DOHH2 (cell line): ENCODE data around the gene XPO6.

ENCODE experiments used
- H3F3A ChIP-seq: fragments of 200-600 bp; sonication (generic), shearing (Covaris generic); 2 replicates; pipeline ENCODE4 v1.6.0; 2016; ENCODE audit warnings: antibody characterized with exemption, mild to moderate bottlenecking; ENCODE audit not compliant: control insufficient read depth, insufficient read depth
- H3K27ac ChIP-seq: fragments of 200-600 bp; sonication (generic); 2 replicates; pipeline ENCODE4 v1.5.1; 2014; ENCODE audit warnings: low read depth, mild to moderate bottlenecking, low read length, moderate library complexity
- H3K27me3 ChIP-seq: fragments of 200-600 bp; sonication (generic); 2 replicates; pipeline ENCODE4 v1.6.1; 2014; ENCODE audit warnings: mild to moderate bottlenecking, low read length, mixed read lengths; ENCODE audit not compliant: control insufficient read depth
- H3K36me3 ChIP-seq: fragments of 200-600 bp; sonication (generic); 2 replicates; pipeline ENCODE4 v1.6.1; 2014; ENCODE audit warnings: mild to moderate bottlenecking, low read length, moderate library complexity, mixed read lengths; ENCODE audit not compliant: control insufficient read depth
- H3K4me1 ChIP-seq: fragments of 200-600 bp; sonication (generic); 2 replicates; pipeline ENCODE4 v1.6.1; 2014; ENCODE audit warnings: mild to moderate bottlenecking, low read length, mixed read lengths; ENCODE audit not compliant: control insufficient read depth
- H3K4me2 ChIP-seq: fragments of 200-600 bp; sonication (generic); 2 replicates; pipeline ENCODE4 v1.6.0; 2014; ENCODE audit warnings: mild to moderate bottlenecking, low read length, moderate library complexity
- H3K4me3 ChIP-seq: fragments of 200-600 bp; sonication (generic); 2 replicates; pipeline ENCODE4 v1.5.1; 2014; ENCODE audit warnings: mild to moderate bottlenecking, low read length, mixed read lengths
- H3K79me2 ChIP-seq: fragments of 200-600 bp; sonication (generic); 2 replicates; pipeline ENCODE4 v1.6.1; 2014; ENCODE audit warnings: mild to moderate bottlenecking, low read length, mixed read lengths; ENCODE audit not compliant: control insufficient read depth
- H3K9me2 ChIP-seq: fragments of 200-600 bp; sonication (generic); replicated peaks from 2 replicates; pipeline ENCODE4 v1.6.1; 2014; ENCODE audit warnings: mild to moderate bottlenecking, low read length, mixed read lengths; ENCODE audit not compliant: control insufficient read depth
- H3K9me3 ChIP-seq: fragments of 200-600 bp; sonication (generic); 2 replicates; pipeline ENCODE4 v1.6.1; 2014; ENCODE audit warnings: antibody characterized with exemption, low read length, mixed read lengths; ENCODE audit not compliant: control insufficient read depth, insufficient read depth
- H4K20me1 ChIP-seq: fragments of 200-600 bp; sonication (generic); 2 replicates; pipeline ENCODE4 v1.6.0; 2014; ENCODE audit warnings: low read depth, mild to moderate bottlenecking, antibody characterized with exemption, low read length, moderate library complexity; ENCODE audit not compliant: control insufficient read depth, insufficient read depth
- EZH2phosphoT487 ChIP-seq: fragments of 200-600 bp; sonication (generic); IDR thresholded peaks from 2 replicates; pipeline ENCODE4 v1.6.1; 2017; ENCODE audit warnings: borderline replicate concordance, mild to moderate bottlenecking, antibody characterized with exemption, low read length, moderate library complexity, mixed read lengths
- TF ChIP-seq, protein P1 (sequence below): fragments of 200-600 bp; sonication (generic); IDR thresholded peaks from one replicate; pipeline ENCODE4 v1.5.1; 2014; ENCODE audit warnings: antibody characterized with exemption, mild to moderate bottlenecking, low read depth, low read length; ENCODE audit not compliant: poor library complexity, severe bottlenecking

Gene XPO6

DNA sequence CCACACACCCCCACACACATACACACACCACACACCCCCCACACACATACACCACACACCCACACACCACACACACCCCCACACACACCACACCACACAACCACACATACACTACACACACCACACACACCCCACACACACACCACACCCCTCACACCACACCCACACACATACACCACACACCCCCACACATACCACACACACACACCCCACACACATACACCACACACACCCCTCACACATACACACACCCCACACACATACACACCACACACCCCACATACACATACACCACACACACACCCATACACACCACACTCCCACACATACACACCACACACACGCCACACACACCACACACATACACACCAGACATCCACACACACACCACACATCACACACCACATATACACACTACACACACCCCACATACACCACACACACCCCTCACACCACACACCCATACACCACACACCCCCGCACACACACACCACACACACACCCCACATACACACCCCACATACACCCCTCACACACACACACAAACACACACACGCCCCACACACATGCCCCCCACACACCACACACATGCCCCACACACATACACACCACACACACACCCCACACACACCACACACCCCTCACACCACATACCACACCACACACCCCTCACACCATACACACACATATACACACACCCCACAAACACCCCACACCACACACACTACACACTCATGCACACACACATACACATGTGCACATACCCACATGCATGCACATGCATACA, 122.4 kb downstream of the XPO6 start:
- Histone ChIP-seq H3K9me3 (no peaks in the 10 kb centered on the region), H4K20me1 (no peaks in the 10 kb centered on the region), H3K27me3 (no peaks in the 10 kb centered on the region), H3K27ac (no peak overlapping the region), H3K4me3 (no peak overlapping the region), H3F3A (no peaks in the 10 kb centered on the region; the same call in 1 of the 2 replicates), H3K79me2 (no peaks in the 10 kb centered on the region), H3K4me2 (no peak overlapping the region), H3K36me3 (no peaks in the 10 kb centered on the region), H3K4me1 (no peaks in the 10 kb centered on the region), H3K9me2 (no peaks in the 10 kb centered on the region)
- TF ChIP-seq, protein P1, sequence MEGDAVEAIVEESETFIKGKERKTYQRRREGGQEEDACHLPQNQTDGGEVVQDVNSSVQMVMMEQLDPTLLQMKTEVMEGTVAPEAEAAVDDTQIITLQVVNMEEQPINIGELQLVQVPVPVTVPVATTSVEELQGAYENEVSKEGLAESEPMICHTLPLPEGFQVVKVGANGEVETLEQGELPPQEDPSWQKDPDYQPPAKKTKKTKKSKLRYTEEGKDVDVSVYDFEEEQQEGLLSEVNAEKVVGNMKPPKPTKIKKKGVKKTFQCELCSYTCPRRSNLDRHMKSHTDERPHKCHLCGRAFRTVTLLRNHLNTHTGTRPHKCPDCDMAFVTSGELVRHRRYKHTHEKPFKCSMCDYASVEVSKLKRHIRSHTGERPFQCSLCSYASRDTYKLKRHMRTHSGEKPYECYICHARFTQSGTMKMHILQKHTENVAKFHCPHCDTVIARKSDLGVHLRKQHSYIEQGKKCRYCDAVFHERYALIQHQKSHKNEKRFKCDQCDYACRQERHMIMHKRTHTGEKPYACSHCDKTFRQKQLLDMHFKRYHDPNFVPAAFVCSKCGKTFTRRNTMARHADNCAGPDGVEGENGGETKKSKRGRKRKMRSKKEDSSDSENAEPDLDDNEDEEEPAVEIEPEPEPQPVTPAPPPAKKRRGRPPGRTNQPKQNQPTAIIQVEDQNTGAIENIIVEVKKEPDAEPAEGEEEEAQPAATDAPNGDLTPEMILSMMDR: no peak
- TF ChIP-seq EZH2phosphoT487: no peak

DNA sequence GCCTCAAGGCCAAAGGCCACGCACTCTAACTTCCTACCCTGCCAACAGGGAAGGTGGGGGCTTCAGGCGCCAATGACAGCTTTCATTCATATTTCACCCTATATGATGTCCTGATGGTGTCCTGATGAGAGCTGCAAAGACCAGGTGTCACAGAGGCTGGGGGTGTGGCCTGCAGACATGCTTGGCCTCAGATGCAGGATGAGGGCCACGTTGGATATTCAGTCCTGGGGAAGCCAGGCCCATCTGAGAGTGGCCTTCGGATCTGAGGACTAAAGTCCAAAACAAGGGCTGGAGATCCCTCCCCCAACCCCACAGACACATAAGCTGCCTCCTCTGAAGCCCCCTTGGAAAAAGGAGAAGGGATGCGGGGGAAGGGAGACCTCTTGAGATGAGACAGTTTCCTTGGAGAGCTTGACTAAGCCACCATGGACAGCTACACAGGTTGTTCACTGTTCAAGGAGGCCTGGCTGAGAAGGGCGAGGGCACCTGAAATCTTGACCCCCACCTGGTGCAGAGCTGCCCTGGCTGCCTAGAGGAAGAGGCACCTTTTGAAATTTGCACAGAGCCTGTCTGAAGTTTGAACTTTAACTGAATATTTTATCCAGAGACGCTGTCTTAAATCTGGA, 124.0 kb downstream of the XPO6 start:
- Histone ChIP-seq H3K4me1 (no peaks in the 10 kb centered on the region), H3K4me3 (no peak overlapping the region), H3K9me2 (no peaks in the 10 kb centered on the region), H3K36me3 (no peaks in the 10 kb centered on the region), H3F3A (no peaks in the 10 kb centered on the region; the same call in 1 of the 2 replicates), H3K27ac (no peak overlapping the region), H3K9me3 (no peaks in the 10 kb centered on the region), H3K4me2 (no peak overlapping the region), H3K79me2 (no peaks in the 10 kb centered on the region), H3K27me3 (no peaks in the 10 kb centered on the region), H4K20me1 (no peaks in the 10 kb centered on the region)
- no peak for TF ChIP-seq EZH2phosphoT487
- TF ChIP-seq, protein P1: no peak

DNA sequence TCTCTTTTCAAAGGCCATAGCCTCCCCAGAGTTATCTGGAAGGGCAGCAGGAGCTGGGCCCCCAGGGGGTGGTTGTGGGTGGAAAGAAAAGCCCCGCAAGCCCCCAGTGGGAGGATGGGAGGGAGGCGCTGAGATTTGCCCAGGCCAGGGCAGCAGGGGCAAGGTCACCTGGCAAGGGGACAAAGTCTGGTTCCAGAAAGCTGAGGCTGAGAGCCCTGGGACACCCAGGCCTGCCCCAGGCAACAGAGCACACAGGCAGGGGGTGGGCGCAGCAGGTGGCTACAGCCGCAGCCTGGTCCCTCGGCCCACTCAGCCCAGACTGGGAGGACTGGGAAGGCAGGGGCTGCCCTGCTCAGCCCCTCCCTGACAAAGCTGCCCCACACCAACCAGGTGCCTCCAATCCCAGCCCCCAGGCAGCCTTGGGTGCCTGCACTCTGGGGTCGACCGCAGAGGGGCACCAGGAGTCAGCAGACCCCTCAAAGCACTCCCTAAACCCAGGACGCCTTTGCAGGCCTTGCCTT, 124.6 kb downstream of the XPO6 start:
- Histone ChIP-seq H4K20me1 (no peaks in the 10 kb centered on the region), H3K4me1 (no peaks in the 10 kb centered on the region), H3K4me2 (no peak overlapping the region), H3F3A (no peaks in the 10 kb centered on the region; the same call in 1 of the 2 replicates), H3K79me2 (no peaks in the 10 kb centered on the region), H3K36me3 (no peaks in the 10 kb centered on the region), H3K27ac (no peak overlapping the region), H3K27me3 (no peaks in the 10 kb centered on the region), H3K4me3 (no peak overlapping the region), H3K9me3 (no peaks in the 10 kb centered on the region), H3K9me2 (no peaks in the 10 kb centered on the region)
- TF ChIP-seq, protein P1: no peak
- no peak for TF ChIP-seq EZH2phosphoT487
